Pericardium fibroblast (primary cell): ENCODE data around the gene C4A. TPM values are rescaled to one million over a fixed set of nuclear protein-coding genes. Genes with fewer than 3 reads are reported as not detected.

Experiments used
- total RNA-seq: library from RNA; depleted of rRNA; stranded (reverse); fragments of >200 nt; gene quantifications from 2 replicates; pipeline ENCODE4 v1.2.3, GENCODE V29; 2015

C4A gene
- total RNA-seq: 6.9 and 30.7 TPM in 2 replicates

GRCh38 chr6:31981744-31982143 is at the start of gene C4A:
TSS of gene C4A (plus strand) at chr6:31982057. CDS start at chr6:31982108, 51 bp downstream.

GRCh38 chr6:31945507-31946369 is 36.1 kb upstream of the C4A start, which contains the start of gene CFB:
TSS of gene CFB (plus strand) at chr6:31946095. CDS start at chr6:31946222, 127 bp downstream.

GRCh38 chr6:31958741-31959739 is 22.8 kb upstream of the C4A start, which contains the start of the genes NELFE and SKIC2:
TSS of gene NELFE (minus strand) at chr6:31958971. CDS start at chr6:31958446, 525 bp downstream.
TSS of gene SKIC2 (plus strand) at chr6:31959175. CDS start at chr6:31959193, 18 bp downstream.

GRCh38 chr6:31971993-31972708 is 9.7 kb upstream of the C4A start, which contains the start of gene DXO:
TSS of gene DXO (minus strand) at chr6:31972138. CDS start at chr6:31971675, 463 bp downstream.

GRCh38 chr6:32014547-32014946 is 32.7 kb downstream of the C4A start, which contains the start of gene C4B:
TSS of gene C4B (plus strand) at chr6:32014795. CDS start at chr6:32014846, 51 bp downstream.

GRCh38 chr6:32037598-32038524 is 56.0 kb downstream of the C4A start, which contains the start of gene CYP21A2:
TSS of gene CYP21A2 (plus strand) at chr6:32038415. CDS start at chr6:32038423, 8 bp downstream.

Other genes starting within 250 kb of the C4A start
- 266 and 364 TPM in 2 replicates for gene CLIC1, start 245.5 kb upstream of the C4A start, total RNA-seq
- 4.2 and 4.7 TPM in 2 replicates for gene MSH5, start 242.1 kb upstream of the C4A start, total RNA-seq
- gene SAPCD1, start 219.4 kb upstream of the C4A start, total RNA-seq: 1.2 and 2.8 TPM in 2 replicates
- gene VWA7, start 204.7 kb upstream of the C4A start, total RNA-seq: not detected in 2 replicates
- gene VARS1, start 186.3 kb upstream of the C4A start, total RNA-seq: 44.9 and 47.3 TPM in 2 replicates
- gene LSM2, start 175.1 kb upstream of the C4A start, total RNA-seq: 40.0 and 71.4 TPM in 2 replicates
- 0.12 and 0.34 TPM in 2 replicates for gene HSPA1L, start 166.8 kb upstream of the C4A start, total RNA-seq
- gene HSPA1A, start 166.5 kb upstream of the C4A start, total RNA-seq: 62.6 and 74.3 TPM in 2 replicates
- 94.5 and 110 TPM in 2 replicates for gene HSPA1B, start 154.3 kb upstream of the C4A start, total RNA-seq
- 55.6 and 65.6 TPM in 2 replicates for gene NEU1, start 119.2 kb upstream of the C4A start, total RNA-seq
- gene SLC44A4, start 103.1 kb upstream of the C4A start, total RNA-seq: 0.51 TPM in 1 of 2 replicates, not detected in the other
- 32.1 and 55.8 TPM in 2 replicates for gene EHMT2, start 84.4 kb upstream of the C4A start, total RNA-seq
- 2.6 and 4.9 TPM in 2 replicates for gene ZBTB12, start 80.0 kb upstream of the C4A start, total RNA-seq
- 1.2 and 9.6 TPM in 2 replicates for gene C2, start 54.3 kb upstream of the C4A start, total RNA-seq
- gene CFB, start 36.0 kb upstream of the C4A start, total RNA-seq: 11.4 and 11.6 TPM in 2 replicates
- gene NELFE, start 23.1 kb upstream of the C4A start, total RNA-seq: 73.6 and 83.6 TPM in 2 replicates
- gene SKIC2, start 22.9 kb upstream of the C4A start, total RNA-seq: 34.1 and 37.6 TPM in 2 replicates
- 13.5 and 15.4 TPM in 2 replicates for gene DXO, start 9.9 kb upstream of the C4A start, total RNA-seq
- gene C4B, start 32.7 kb downstream of the C4A start, total RNA-seq: 14.6 and 48.8 TPM in 2 replicates
- 0.23 and 1.3 TPM in 2 replicates for gene CYP21A2, start 56.4 kb downstream of the C4A start, total RNA-seq
- 108 and 240 TPM in 2 replicates for gene TNXB, start 127.3 kb downstream of the C4A start, total RNA-seq
- gene ATF6B, start 146.2 kb downstream of the C4A start, total RNA-seq: 17.6 and 17.9 TPM in 2 replicates
- gene FKBPL, start 148.2 kb downstream of the C4A start, total RNA-seq: 2.1 and 3.4 TPM in 2 replicates
- gene PRRT1, start 169.9 kb downstream of the C4A start, total RNA-seq: 0.47 and 0.85 TPM in 2 replicates
- gene PPT2, start 172.1 kb downstream of the C4A start, total RNA-seq: 12.1 and 16.1 TPM in 2 replicates
- gene EGFL8, start 182.5 kb downstream of the C4A start, total RNA-seq: 1.6 and 3.7 TPM in 2 replicates
- 65.4 and 84.0 TPM in 2 replicates for gene AGPAT1, start 194.0 kb downstream of the C4A start, total RNA-seq
- 23.2 and 53.2 TPM in 2 replicates for gene RNF5, start 196.3 kb downstream of the C4A start, total RNA-seq
- 0.43 and 0.82 TPM in 2 replicates for gene AGER, start 202.2 kb downstream of the C4A start, total RNA-seq
- gene PBX2, start 208.1 kb downstream of the C4A start, total RNA-seq: 33.6 and 45.0 TPM in 2 replicates
- 0.26 and 4.9 TPM in 2 replicates for gene GPSM3, start 210.6 kb downstream of the C4A start, total RNA-seq
- gene NOTCH4, start 242.0 kb downstream of the C4A start, total RNA-seq: 0.70 and 1.4 TPM in 2 replicates